ENCODE data around the gene TFF3.
"Not testable (repeated sequence)": the region's sequence is repeated elsewhere in the genome, so short reads cannot be mapped to it uniquely, and the experiment has no call there.

Gene TFF3

DNA sequence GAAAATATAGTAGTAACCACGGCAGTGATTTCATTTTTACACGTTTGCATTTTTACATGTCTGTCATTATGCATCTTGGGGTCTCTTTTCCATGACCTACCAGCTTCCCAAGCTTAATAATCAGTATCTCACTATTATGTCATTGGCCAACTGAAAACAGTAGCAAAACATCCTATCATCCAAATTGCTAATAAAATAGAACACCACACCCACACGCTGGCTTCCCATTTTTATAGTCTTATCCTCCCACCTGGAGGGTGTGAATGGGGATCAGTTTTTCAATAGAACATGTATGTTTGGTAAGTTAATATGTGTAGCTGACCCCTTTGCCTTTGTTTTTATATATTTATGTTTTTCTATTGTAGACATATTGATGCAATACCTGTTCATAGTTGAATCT, 11.8 kb downstream of the TFF3 start:
- DNase-seq = no peak

DNA sequence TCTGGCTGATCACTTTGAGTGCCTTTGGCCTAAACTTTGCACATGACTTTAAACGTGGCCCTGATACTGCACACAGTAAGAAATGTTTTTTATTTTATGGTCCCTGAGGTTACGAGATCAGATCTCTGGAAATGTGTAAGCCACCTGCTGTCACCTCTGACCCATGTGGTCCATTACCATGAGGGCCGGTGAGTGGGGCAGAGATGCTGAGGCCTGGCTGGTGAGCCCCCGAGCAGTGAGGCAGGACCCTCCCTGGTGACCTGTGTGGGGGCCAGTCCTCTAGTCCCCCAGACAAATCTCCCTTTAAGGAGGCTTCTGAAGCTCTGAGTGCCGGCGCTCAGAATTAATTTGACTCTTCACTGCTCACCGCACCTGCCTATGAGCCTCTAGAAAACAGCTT, 12.4 kb downstream of the TFF3 start:
- no peak for DNase-seq

- DNase-seq = peak in 1 of 2 experiments; percentile 30
Measured at GRCh38 chr21:42302076-42302650, 13.0 kb downstream of the TFF3 start.

- no peak for DNase-seq
Measured at GRCh38 chr21:42301371-42302075, 13.7 kb downstream of the TFF3 start.

- no peak for DNase-seq
Measured at GRCh38 chr21:42300956-42301355, 14.3 kb downstream of the TFF3 start.

- no peak for DNase-seq
Measured at GRCh38 chr21:42300045-42300583, 15.1 kb downstream of the TFF3 start.

GRCh38 chr21:42299324-42300044, 15.7 kb downstream of the TFF3 start:
- no peak for DNase-seq

- no peak for DNase-seq
Measured at GRCh38 chr21:42298657-42299056, 16.6 kb downstream of the TFF3 start.

- no peak for DNase-seq
Measured at GRCh38 chr21:42298237-42298636, 17.0 kb downstream of the TFF3 start.

GRCh38 chr21:42297377-42297776, 17.8 kb downstream of the TFF3 start:
- no peak for DNase-seq

- DNase-seq = no peak
Measured at GRCh38 chr21:42296501-42296900, 18.7 kb downstream of the TFF3 start.

DNA sequence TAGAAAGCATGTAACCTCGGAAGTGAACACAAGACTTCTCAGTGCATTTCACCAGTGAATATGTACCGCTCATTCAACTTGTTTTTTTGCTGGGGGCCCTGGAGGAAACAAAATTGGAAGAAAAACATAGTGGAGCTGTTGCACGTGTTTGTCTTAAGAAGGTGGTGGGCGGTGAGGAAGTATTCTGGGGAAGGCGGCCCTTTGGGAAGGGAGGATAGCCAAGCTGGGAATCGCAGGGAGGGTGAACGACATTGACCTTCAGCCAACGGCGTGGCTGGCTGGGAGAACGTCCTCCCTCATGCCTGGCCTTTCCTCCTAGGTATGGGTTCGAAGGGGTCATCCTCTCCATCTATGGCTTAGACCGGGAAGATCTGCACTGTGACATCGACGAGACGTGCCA, 19.4 kb downstream of the TFF3 start:
- no peak for DNase-seq

- no peak for DNase-seq
Measured at GRCh38 chr21:42294273-42294880, 20.8 kb downstream of the TFF3 start.

DNA sequence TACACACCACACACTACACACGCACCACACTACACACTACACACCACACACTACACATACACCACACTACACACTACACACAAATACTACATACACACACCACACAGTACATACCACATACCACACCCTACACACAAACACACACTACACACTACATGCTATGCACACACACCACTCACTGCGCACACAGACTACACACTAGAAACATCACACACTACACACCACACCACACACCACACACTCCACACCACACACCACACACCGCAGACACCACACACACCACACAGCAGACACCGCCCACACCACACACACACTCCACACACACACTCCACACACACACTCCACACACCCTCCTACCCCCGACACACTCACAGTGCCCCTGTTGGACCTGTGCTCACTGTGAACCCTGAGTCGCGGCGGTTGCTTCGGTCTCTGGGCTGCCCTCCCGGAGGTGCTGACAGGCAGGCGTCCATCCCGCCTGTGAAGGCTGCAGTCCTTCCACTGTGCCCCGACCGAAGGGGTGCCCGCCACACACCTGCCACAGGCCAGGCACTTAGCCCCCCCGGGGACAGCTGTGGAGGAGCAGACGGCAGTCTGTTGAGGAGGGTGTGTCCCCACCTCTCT, 21.4 kb downstream of the TFF3 start:
- DNase-seq = no peak

DNA sequence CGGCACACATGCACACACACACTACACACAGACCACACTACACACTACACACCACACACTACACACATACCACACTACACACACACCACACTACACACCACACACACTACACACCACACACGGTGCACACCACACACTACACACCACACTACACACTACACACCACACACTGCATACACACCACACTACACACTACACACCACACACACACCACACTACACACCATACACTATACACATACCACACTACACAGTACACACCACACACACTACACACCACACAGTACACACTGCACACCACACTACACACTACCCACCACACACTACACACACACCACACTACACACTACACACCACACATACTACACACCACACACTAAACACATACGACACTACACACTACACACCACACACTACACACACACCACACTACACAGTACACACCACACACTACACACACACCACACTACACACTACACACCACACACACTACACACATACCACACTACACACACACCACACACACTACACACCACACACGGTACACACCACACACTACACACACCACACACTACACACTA, 22.6 kb downstream of the TFF3 start:
- DNase-seq = not testable (repeated sequence)

DNA sequence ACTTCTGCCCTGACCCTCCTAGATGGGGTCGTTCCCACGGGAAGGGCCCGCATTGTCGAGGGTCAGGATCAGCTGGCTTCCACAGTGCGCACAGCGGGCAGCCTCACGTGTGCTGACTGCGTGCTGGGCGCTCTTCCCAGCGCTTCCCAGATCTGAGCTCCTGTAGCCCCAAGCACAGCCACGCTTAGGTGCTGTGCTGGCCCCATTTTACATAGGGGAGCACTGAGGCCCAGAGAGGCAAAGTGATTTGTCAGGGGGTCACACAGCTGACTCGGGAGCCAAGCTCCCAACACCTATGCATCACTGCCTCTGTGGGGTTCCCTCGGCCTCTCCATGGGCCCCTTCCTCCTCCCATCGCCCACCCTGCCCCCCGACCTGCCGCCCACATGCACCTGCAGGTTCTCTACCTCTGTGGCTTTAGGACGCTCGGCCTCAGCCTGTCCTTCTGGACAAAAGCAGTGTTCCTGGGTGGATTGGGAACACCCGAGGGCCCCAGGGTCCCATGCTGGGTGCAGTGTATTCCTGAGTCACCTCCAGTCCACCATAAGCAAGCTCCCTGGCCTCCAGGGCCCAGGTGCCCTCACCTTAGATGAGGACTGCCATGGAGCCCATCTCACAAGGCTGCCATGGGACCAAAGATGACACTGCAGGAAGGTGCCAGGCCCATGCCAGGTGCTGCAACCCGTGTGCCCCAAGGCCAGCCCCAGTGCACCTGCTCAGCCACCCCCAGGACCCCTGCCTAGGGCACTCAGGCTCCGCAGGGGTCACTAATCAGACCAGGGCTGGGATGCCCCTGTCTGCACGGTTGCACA, 23.3 kb downstream of the TFF3 start:
- DNase-seq = no peak

DNA sequence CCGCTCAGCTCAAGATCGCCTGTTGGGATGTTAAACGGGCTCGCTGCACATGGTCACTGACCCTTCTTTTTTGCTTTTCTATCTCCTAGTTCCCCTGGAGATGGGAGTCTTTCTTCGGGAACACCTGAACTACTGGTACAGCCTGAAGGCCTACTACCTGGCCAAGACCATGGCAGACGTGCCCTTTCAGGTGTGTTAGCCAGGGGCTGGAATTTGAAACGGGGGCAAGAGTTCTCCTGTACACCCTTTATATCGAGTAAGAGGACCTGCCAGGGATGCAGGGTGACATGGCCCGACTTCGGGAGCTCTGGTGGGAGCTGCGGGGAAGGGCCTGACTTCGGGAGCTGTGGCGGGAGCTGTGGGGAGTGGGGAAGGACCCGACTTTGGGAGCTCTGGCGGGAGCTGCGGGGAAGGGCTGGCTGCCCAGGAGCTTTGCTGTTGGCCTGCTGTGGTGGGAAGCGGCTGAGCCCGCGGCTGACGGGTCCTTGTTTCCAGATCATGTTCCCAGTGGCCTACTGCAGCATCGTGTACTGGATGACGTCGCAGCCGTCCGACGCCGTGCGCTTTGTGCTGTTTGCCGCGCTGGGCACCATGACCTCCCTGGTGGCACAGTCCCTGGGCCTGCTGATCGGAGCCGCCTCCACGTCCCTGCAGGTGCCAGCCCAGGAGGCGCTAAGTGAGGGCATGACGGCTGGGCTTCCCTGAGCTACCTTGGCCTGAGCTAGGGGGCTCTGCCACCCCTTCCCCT, 24.0 kb downstream of the TFF3 start:
- no peak for DNase-seq

DNA sequence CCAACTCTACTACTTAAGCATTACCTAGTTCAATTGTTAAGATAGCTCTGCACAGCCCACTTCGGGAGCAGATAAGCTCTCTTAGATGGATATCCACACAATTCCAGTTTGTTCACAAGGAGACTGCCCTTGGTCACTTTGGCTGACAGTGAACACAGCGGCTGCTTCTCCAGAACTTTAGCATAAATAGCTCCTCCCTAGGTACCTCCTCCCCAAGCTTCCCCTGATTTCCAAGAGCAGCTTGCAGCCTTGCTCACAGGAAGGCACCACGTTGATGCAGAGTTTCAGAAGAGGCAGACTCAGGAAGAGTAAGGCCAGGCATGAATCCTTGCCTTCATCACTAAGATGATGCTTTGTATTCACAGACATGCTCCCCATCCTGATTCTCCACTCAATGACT, 24.7 kb downstream of the TFF3 start:
- no peak for DNase-seq

GRCh38 chr21:42289926-42290325, 25.3 kb downstream of the TFF3 start:
- no peak for DNase-seq

DNA sequence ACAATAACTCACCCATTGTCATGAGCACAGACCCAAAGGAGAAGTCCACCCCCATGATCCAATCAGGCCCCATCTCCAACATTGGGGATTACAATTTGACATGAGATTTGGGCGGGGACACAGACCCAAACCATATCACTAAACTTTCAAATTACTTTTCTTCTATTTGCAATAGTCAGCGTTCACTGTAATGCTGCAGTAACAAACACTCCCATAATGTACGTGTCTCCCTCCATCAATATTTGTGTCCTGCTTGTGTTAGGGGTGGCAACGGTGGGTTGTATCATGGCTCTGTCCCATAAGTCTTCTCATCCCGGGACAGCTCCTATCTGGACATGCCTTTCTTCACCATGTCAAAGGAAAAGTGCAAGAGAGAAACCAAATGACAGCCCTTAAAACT, 26.2 kb downstream of the TFF3 start:
- DNase-seq = no peak
